A673 (cell line): ENCODE data around the gene TFDP2.

ENCODE experiments used
- CTCF ChIP-seq: fragments of 300-800, 200-600 bp; sonication (generic); conservative IDR thresholded peaks from 2 replicates; pipeline ENCODE4 v1.5.1; 2017; ENCODE audit warnings: low read depth, mild to moderate bottlenecking, antibody characterized with exemption, low read length, moderate library complexity, mixed read lengths
- EZH2 ChIP-seq: fragments of 200-600 bp; sonication (generic); IDR thresholded peaks from 2 replicates; pipeline ENCODE4 v1.6.1; 2017; ENCODE audit warnings: borderline replicate concordance, low read depth, mild to moderate bottlenecking, mixed read lengths, antibody characterized with exemption, low read length; ENCODE audit not compliant: poor library complexity, severe bottlenecking

GRCh38 chr3:142134799-142135325, 14.5 kb downstream of the TFDP2 start:
- no peak for TF ChIP-seq CTCF
- no peak for TF ChIP-seq EZH2
